IPS-NIHi7 (cell line): ENCODE results near the gene VPS41.
"Not testable (repeated sequence)": the region's sequence is repeated elsewhere in the genome, so short reads cannot be mapped to it uniquely, and the experiment has no call there.

Experiments used
- DNase-seq: peaks from one replicate; pipeline ENCODE4 v3.0.0; 2012; ENCODE audit warnings: mixed read lengths; ENCODE audit errors: extremely low spot score

The VPS41 gene

GRCh38 chr7:38855386-38855785 is 53.6 kb downstream of the VPS41 start:
- DNase-seq: no peak

GRCh38 chr7:38854947-38855346 is 54.0 kb downstream of the VPS41 start:
- not testable (repeated sequence) for DNase-seq

GRCh38 chr7:38851321-38851720 is 57.7 kb downstream of the VPS41 start:
- no peak for DNase-seq

GRCh38 chr7:38846280-38846679 is 62.7 kb downstream of the VPS41 start:
- no peak for DNase-seq

- no peak for DNase-seq
Measured at GRCh38 chr7:38844952-38845563, 63.9 kb downstream of the VPS41 start.

GRCh38 chr7:38842746-38843145 is 66.2 kb downstream of the VPS41 start:
- DNase-seq: no peak

GRCh38 chr7:38840736-38841460 is 68.1 kb downstream of the VPS41 start:
- no peak for DNase-seq

- no peak for DNase-seq
Measured at GRCh38 chr7:38839851-38840250, 69.1 kb downstream of the VPS41 start.

GRCh38 chr7:38838725-38839385 is 70.1 kb downstream of the VPS41 start:
- no peak for DNase-seq

GRCh38 chr7:38834357-38834756 is 74.6 kb downstream of the VPS41 start:
- DNase-seq: no peak

GRCh38 chr7:38833329-38833728 is 75.7 kb downstream of the VPS41 start:
- DNase-seq: no peak

- DNase-seq: no peak
Measured at GRCh38 chr7:38831259-38831996, 77.6 kb downstream of the VPS41 start.

- DNase-seq: no peak
Measured at GRCh38 chr7:38830826-38831225, 78.2 kb downstream of the VPS41 start.

- DNase-seq: no peak
Measured at GRCh38 chr7:38829488-38830165, 79.4 kb downstream of the VPS41 start.

GRCh38 chr7:38828026-38828425 is 81.0 kb downstream of the VPS41 start:
- DNase-seq: no peak

- DNase-seq: no peak
Measured at GRCh38 chr7:38825721-38826440, 83.1 kb downstream of the VPS41 start.

- DNase-seq: no peak
Measured at GRCh38 chr7:38824948-38825347, 84.0 kb downstream of the VPS41 start.

GRCh38 chr7:38822549-38822948 is 86.4 kb downstream of the VPS41 start:
- no peak for DNase-seq

GRCh38 chr7:38820571-38820970 is 88.4 kb downstream of the VPS41 start:
- no peak for DNase-seq

- no peak for DNase-seq
Measured at GRCh38 chr7:38819463-38819862, 89.5 kb downstream of the VPS41 start.

GRCh38 chr7:38817526-38817925 is 91.5 kb downstream of the VPS41 start:
- DNase-seq: no peak
